ENCODE data around the gene ASB8.

ASB8 gene

GRCh38 chr12:48157018-48157888 lies at the start of gene ASB8:
ASB8 (minus strand) TSS chr12:48157515; CDS start chr12:48153496, 4,019 bp downstream.
- DNase-seq (ENCODE audit: low read depth in 2 of 2), result peak; percentile 98 to 99

- no peak for DNase-seq (ENCODE audit: low read depth in 2 of 2)
Measured at GRCh38 chr12:48203192-48203591, 45.9 kb upstream of the ASB8 start, which contains the start of gene OR10AD1. OR10AD1 (minus strand) TSS chr12:48203292; CDS start chr12:48203292, 0 bp downstream.

GRCh38 chr12:48202766-48203165 lies 45.5 kb upstream of the ASB8 start:
- no peak for DNase-seq (ENCODE audit: low read depth in 2 of 2)

- DNase-seq (ENCODE audit: low read depth in 2 of 2), result no peak
Measured at GRCh38 chr12:48201516-48201915, 44.2 kb upstream of the ASB8 start.

- no peak for DNase-seq (ENCODE audit: low read depth in 2 of 2)
Measured at GRCh38 chr12:48201091-48201490, 43.8 kb upstream of the ASB8 start.

- DNase-seq (ENCODE audit: low read depth in 2 of 2), result no peak
Measured at GRCh38 chr12:48199774-48200221, 42.5 kb upstream of the ASB8 start.

GRCh38 chr12:48198985-48199384 lies 41.7 kb upstream of the ASB8 start:
- DNase-seq (ENCODE audit: low read depth in 2 of 2), result no peak

GRCh38 chr12:48198672-48198971 lies 41.3 kb upstream of the ASB8 start:
- no peak for DNase-seq (ENCODE audit: low read depth in 2 of 2)

GRCh38 chr12:48197971-48198671 lies 40.8 kb upstream of the ASB8 start:
- DNase-seq (ENCODE audit: low read depth in 2 of 2), result peak; percentile 73 to 81

- DNase-seq (ENCODE audit: low read depth in 2 of 2), result no peak
Measured at GRCh38 chr12:48197549-48197970, 40.2 kb upstream of the ASB8 start.

GRCh38 chr12:48194799-48195201 lies 37.5 kb upstream of the ASB8 start:
- DNase-seq (ENCODE audit: low read depth in 2 of 2), result no peak

GRCh38 chr12:48193623-48194022 lies 36.3 kb upstream of the ASB8 start:
- no peak for DNase-seq (ENCODE audit: low read depth in 2 of 2)

GRCh38 chr12:48192861-48193260 lies 35.5 kb upstream of the ASB8 start:
- no peak for DNase-seq (ENCODE audit: low read depth in 2 of 2)

GRCh38 chr12:48191096-48191495 lies 33.8 kb upstream of the ASB8 start:
- no peak for DNase-seq (ENCODE audit: low read depth in 2 of 2)

- DNase-seq (ENCODE audit: low read depth in 2 of 2), result peak; percentile 48 to 66
Measured at GRCh38 chr12:48189331-48190125, 32.2 kb upstream of the ASB8 start.

- no peak for DNase-seq (ENCODE audit: low read depth in 2 of 2)
Measured at GRCh38 chr12:48187916-48188695, 30.8 kb upstream of the ASB8 start.

GRCh38 chr12:48185181-48185919 lies 28.0 kb upstream of the ASB8 start:
- DNase-seq (ENCODE audit: low read depth in 2 of 2), result no peak

GRCh38 chr12:48184549-48184922 lies 27.2 kb upstream of the ASB8 start:
- no peak for DNase-seq (ENCODE audit: low read depth in 2 of 2)

GRCh38 chr12:48183876-48184548 lies 26.7 kb upstream of the ASB8 start:
- peak in 1 of 2 donors; percentile 11 for DNase-seq (ENCODE audit: low read depth in 2 of 2)

Measured in stimulated activated CD4-positive, alpha-beta T cell treated with anti-CD3 and anti-CD28 coated beads, Interleukin-1b, Interleukin-23, amount 100 ng/mL, for 4 hours (primary cell).